NCI-H82 treated with DMSO at 0.1 percent for 48 hours (cell line): ENCODE data around the gene PTPRM.

Source experiments
- DNase-seq: peaks from one replicate; lab custom pipeline; 2025; ENCODE audit not compliant: unreplicated experiment; lab: John Stamatoyannopoulos, UW

The PTPRM gene

DNA sequence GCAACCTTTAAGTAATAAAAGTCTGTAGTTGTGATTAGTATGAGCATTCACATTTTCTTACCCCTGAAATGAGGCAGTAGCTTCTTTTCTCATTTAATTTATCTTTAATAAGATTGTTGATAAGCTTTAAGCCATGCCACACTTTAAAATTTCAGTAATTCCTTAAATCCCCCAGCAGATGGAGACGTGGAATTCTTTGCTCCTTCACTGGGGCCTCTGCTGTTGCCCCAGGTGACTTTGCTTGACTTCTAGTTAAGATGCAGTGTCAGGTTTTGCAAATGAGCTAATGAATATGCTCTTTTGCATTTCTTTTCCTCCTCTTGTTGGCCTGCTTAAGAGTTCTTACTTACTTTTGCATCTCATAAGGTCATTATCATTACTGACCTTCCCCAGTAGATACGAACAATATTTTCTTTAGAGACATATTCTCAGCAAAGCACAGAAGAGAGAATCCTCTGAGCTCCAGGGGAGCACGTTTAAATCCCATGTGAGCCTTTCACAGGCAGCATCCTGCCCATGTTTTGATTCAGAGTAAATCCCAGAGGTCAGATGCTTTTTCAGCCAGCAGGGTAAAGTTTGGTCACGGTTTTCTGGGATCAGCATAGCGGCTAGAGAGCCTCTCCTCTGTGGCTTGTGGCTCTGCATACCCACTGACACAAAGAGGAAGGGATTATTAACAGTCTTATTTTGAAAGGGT lies 222.9 kb downstream of the PTPRM start:
- DNase-seq = peak; percentile 55

DNA sequence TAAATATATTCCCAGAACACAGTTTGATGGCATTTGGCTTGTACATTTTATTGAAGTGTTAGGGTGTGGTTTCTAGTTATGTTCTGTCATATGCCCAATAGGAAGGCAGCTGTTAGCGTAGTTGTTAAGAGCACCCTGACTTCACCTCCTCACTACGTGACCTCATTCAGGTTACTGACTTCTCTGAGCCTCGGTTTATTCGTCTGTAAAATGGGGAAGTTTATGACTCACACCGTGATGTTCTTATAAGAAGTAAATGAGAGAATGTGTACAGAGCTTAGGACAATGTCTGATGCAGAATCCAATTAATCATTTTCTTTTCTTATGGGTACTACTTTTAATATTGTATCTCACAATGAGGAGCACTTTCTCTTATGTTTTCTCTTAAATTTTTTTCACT lies 226.0 kb downstream of the PTPRM start:
- DNase-seq = no peak

DNA sequence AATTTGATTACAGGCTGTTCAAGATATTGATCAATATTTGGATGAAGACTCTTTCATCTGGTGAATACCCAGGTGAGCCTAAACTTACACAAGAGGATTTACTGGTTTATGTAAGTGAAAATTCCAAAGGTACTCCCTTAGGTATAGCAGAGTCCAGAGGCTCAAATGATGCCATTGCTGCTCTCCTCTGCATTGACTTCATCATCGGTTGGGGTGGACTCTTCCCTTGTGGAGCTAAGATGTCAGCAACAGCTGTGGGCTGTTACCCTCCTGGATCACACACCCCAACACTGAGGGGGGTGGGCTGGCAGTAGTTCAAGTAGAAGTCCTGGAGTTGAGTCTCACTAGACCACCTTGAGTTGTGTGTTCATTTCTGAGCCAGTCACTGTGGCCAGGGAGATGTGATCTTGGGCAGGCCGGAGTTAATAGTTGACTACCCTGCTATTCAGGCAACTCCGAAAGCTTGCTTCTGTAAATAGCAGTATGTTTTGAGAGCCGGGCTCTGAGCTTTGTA lies 236.9 kb downstream of the PTPRM start:
- no peak for DNase-seq

DNA sequence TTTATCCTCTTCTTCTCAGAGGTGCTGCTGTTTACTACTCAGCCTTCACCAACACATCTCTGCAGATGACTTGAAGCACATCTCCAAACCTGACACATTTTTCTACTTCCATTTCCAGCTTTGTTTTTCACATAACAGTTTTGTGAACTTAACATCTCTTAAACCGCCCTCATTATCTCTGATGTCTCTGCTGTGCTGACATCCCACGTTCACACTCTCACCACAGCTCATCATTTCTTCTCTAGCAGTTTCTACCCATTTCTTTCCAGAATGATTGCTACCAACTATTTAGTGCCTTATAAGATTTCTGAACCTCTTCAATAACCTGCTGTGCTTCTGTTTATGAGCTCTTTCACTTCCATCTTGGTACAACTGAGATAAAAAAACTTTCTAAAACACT lies 238.0 kb downstream of the PTPRM start:
- no peak for DNase-seq

DNA sequence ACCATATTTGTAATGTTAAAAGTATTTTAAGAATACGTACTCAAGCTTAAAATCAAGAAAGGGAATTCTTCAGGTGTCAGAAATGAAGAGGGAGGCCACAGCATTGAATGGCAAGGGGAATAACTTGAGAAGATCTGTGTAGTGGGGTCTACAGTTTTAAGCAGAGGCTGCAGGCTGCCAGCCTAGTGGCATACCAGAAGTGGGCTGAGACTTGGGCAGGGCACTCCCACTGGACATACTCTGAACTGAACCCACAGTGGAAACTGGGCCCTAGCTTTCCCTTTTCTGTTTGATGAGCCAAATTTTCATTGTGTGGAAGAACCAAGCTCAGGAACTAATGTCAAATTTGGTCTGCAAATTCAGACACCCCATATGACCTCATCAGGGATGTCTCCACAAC lies 238.8 kb downstream of the PTPRM start:
- no peak for DNase-seq

DNA sequence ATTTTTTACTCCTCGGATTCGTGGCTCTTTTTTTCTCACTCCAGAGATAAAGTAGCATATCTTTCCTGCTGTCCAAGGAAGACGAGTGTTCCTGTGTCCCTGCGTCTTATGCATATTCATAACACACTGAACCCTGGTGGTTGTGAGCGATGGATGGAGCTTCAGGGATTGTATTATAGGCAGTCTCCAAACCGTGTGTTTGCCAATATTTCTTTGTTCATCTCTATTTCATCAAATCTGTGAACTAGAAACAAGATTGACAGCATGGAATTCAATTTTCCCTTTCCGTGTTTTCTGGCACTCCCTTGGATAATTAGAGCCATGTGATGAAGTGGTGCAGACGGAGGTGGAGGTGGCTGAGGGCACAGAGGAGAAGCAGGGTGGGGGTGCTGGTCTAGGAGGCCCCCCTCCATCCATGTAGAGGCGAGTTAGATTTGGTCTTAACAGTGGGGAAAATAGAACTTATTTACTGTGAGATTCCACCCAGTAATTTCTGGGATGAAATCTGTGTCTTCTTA lies 240.9 kb downstream of the PTPRM start:
- no peak for DNase-seq

DNA sequence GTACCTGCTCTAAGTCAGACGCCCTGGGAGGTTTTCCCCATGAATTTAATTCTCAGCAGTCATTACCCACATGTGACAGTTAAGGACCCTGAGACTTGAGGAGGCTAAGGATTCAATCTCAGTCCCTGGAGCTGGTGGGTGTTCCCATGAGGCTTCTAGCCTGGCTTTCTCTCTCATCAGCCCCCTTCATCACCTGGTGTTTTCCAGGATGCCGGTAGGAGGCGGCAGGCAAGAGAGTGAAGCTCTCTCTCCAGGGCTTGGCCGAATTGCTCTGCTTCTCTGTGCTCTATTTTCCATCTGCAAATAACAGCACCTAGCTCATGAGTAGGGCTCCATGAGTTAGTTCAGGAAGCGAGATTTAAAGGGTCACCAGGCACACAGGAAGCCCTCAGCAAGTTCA lies 241.9 kb downstream of the PTPRM start:
- no peak for DNase-seq

DNA sequence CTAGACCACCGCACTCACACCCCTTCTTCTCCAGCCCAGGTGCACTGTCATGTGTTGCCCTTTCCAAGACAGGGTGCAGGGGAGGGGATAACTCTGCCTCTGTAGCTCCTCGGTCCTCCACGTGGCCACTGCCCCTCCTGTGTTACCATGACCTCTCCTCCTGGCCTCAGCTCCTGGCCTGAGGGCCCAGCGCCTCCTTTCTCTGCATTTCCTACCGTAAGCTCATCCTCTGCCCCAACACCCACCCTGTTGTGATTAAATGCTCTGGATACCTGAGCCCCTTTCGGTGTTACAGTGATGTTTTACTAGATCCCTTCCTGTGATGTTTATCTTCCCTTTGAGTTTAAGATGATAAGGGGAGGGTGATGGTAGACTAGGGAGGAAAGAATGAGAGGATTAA lies 242.3 kb downstream of the PTPRM start:
- DNase-seq = no peak

DNA sequence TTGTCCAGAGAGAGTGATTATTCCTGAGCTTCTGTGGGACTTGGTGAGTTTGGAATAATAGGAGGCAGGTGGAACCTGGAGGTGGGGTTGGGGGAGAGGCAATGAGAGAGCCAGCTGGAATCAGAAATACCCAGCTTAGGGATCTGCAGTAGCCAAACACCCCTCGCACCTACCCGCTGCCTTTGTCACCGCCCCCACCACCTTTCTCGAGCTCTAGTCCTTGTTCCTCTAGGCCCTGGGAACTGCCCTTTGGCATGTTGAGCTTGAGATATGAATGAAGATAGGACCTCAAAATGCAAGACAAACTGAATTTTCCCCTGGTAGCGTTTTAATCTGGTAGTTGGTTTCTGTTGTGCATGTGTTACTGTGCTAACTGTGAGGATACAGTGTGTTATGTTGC lies 242.9 kb downstream of the PTPRM start:
- DNase-seq = no peak

DNA sequence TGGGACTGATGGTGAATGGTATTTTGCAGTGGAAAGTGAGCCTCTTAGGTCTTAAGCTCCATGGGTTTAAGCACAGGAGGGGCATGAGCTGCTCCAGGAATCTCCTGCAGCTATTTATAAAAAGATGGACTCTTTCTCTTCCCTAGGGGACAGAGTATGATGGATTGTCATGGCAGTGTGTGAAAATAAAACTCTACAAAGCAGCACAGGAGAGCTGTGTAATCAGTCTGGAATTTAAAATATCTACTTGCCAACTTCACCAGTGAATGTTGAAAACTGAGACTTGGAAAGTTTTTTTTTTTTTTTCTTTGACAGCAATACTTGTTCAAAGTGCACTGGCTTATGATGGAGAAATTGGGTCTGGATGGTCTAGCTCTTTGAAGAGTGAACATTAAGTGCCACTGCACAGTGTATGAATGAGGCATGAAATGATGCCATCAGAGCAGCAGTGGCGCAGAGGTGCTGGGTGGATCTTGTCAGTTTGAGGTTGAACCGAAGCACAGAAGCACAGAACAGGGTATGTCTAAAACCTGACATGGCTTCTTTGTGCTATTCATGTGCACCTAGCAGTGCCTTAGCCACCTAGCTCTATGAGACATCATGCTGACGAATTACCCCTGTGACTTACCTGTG lies 245.4 kb downstream of the PTPRM start:
- no peak for DNase-seq

DNA sequence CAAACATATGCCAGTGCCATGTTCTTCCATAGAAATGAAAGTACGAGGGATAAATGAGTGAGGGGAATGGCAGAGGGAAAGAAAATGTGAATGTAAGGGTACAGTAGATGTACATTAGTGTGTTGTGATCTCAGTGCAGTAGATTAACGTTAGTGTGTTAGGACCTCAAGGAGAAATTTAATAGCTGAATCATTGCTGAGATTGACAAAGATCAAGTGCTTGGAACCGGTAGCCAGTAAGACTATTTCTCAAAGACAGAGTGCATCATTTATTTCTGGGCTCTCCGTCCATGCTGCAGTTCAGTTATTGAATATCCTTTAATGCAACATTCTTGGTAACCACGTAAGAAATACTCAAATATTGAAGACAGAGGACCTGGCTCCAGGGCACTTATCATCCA lies 246.0 kb downstream of the PTPRM start:
- no peak for DNase-seq

DNA sequence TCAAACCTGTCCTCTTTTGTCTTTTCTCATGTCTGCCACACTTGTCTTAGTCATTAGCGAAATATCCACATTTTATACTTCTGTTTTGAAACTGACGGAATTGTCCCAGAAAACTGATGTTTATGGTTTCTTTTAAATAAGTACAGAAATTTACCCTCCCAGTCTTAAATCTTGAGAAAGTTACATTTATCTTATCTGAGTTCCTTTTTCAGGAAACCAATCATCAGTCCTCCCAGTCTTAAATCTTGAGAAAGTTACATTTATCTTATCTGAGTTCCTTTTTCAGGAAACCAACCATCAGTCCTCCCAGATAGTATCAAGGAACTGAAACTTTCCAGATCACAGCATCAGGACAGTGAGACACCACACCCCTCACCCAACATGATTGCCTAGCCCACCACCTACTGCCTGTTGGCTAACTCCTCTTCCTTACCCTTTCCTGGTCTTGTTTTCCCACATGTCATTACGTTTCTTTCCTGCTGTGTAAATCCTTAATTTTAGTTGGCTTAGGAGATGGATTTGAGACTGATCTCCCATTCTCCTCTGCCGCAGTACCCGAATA lies 247.7 kb downstream of the PTPRM start:
- no peak for DNase-seq

DNA sequence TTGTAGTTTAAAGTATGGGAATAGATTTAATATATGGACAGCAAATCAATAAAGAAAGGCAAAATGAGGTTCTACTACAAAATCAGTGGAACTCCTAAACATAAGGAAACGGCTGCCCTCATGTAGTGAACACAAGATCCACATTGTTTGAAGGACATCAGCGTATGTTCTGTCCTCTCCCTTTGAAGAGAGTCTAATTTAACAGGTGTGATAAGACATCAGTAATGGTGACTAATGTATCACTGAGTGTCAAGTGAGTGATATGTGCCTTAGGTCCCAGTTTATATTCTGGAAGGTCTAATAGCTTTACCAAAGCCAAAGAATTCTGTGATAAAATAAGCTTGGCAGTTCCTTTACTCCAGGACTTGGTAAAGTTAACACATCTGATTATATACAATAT lies 248.7 kb downstream of the PTPRM start:
- DNase-seq = no peak

DNA sequence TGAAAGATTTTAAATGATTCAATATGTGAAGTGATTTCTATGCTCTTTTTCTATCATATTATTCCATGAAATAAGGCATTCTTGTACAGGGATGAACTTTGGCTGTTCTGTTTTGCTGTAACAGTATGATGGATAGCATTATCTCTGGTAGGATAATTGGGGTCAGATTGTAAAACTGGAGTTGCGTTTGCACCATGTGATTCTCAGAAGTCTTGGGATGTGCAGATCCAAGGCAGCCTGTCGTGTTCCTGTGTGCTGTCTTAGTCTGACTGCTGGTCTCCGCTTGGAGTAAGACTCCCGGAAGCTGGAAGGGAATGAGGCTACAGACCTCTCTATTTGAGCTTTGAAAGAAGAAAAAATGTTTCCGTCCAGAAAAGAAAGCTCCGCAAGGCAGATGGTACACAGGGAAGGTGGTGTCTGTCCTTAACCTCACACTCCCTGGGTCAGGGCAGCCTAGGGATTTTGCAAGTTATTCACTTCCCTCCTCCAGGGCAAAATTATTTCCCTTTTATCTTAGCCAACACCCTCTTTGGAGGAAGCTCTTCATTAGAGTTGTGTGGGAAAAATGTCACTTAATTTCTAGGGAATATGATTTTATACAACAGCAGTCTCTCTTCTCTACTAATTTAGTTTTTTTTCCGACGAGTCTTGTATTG lies 250.6 kb downstream of the PTPRM start:
- no peak for DNase-seq

DNA sequence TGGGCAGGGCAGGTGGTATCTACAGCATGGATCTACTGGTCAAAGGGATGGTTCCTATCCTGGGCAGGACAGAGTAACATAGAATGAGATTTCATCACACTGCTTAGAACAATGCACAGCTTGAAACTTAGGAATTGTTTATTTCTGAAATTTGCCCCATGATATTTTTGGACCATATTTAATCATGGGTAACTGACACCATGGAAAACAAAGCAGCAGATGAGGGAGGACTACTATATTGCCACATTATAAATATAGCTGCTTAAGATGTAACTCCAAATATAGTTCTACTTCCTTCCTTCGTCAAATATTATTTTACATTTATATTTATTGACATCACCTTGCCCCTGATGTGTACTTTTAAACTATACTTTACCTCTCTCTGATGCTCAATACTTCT lies 254.7 kb downstream of the PTPRM start:
- no peak for DNase-seq

DNA sequence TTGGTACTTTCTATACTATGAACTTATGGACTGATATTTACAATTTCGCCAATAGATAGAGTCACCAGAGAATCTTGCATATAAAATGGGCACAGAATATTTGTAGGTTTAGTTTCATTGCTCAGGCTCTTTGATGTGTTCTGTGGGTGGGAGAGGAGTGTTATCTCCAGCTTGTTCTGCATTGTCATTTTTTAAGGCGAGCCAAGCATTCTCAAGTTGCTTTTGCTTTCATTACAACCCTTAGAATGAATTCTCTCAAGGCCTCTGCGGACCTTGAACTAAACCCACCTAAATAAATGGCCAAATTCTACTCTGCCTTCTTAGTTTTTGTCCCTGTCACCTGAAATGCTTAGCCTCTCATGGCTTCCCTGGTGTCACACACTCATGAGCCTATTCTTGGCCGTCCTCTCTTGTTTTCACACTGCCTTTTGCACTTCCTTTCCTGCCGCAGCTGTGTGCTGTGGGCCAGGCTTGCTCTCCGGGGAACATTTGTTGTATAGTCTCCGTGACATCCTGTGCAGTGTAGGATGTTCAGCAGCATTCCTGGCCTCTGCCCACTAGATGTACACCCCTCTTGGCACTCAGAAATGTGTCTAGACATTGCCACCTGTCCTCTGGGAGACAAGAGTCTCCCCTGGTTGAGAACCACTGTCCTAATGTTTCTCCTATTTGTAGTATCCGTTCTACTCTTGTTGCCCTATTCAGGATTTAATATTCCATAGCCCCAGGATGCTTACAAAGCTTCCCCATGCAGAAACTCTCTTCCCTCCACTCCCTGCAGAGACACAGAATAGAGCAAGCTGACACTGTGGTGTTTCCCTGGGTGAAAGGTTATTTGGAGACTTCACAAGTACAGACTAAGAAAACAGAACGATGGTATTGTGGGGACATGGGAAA lies 255.6 kb downstream of the PTPRM start:
- DNase-seq = no peak

DNA sequence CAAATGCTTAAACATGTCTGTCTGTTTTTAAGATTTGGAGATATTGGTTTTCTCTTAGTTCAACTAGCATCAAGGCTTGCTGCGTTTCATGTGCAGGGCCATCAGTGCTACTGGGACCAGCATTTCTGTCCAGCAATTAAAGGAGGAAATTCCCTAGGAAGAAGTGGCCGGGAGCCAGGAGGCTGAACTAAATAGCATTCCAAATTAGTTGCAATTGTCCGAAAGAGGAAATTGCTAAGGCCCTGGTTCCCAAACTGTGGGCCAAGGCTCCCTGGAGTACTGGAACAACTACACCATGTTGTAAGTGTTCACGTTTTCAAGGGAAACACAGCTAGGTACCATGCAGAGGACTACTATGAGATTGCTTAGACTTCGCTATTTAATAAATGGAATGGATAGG lies 257.9 kb downstream of the PTPRM start:
- DNase-seq = no peak

DNA sequence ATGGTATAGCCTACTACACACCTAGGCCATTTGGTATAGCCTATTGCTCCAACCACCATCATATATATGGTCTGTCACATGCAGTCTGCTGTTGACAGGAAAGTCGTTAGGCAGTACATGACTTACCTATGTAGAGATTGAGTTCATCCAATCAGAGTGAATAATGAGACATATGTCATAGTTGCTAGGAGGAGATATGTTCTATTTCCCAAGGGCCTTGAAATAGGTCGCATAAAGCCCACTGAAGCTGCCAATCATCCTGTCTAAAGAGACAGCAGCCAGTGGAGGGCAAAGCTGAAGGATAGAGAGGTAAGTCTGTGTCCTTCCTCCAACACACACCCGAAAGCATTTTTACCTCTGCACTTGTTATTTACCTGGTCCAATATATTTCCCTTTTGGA lies 263.4 kb downstream of the PTPRM start:
- peak; percentile 41 for DNase-seq

DNA sequence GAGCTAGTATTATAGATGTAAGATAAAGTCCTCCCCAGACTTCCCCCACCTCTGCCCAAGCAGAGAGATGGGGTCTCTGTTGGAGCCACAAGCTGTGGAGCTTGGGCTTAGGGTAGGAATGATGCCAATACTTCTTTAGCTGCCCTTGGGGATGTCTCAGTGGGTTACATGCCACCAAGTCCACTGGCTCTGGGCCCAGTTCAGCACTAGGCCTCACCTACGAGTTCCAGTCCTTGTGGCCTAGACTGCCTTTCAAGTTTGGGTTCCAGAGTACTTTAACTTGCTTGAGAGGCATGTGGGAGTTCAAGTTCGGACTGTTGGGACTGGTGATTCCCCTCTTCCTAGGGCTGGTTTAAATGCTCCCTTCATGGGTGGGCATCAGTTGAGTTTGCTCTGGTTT lies 272.4 kb downstream of the PTPRM start:
- DNase-seq = no peak

DNA sequence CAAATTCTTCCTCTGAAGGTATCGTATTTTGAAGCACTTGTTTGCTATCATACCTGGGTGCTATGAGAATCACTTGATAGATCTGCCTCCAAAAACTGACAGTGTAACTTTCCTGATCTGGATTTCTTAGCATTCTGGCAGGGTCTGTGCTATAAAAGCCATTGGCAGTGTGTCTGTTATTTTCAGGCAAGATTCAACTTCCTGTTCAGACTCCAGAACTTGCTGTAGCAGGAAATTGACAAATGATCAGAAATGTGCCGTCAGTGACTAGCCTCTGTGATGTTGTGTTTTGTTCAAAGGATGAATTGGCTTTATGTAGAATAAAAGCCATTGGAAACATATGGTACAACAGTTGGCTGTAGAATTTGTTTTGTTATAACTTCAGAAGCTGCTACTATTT lies 273.3 kb downstream of the PTPRM start:
- no peak for DNase-seq

DNA sequence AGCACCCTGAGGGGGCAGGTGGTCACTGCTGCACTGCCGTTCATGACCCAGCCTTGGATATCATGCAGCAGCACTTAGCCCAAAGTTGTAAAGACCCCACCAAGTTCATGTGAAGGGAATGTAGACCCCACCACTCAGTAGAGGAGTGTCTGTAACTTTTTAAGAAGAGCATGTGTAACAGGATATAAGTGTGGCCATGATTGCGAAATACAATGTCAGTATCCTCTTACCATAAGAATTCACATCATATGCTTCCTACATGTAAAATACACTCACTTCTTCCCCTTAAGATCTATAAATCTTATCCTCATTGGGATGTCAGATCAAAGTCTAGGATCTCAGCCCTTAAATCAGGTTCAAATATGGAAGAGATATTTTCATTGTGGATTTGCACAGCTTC lies 276.9 kb downstream of the PTPRM start:
- no peak for DNase-seq
